ENCODE results near the gene KMO.

The KMO gene

DNA sequence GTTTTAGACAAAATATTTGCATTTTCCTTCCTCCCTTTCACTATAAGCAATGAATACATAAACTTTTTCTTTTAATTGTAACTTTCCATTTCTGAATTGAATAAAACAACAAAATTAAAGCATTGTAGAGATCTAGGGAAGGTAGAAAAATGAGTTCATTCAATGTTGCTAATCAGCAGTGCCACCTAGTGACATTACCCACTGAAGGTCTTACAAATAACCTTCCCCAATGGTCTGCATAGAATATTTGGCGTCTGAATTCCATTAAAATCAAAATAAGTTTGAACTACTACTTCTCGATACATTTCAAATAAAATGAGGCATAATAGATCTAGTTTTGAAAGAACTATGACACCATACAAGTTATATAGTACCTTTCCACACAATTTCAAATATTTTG lies 32.3 kb upstream of the KMO start:
- peaks cover 94% of the 10 kb centered on the region for H3K36me3 ChIP-seq
- TF ChIP-seq, protein P1, sequence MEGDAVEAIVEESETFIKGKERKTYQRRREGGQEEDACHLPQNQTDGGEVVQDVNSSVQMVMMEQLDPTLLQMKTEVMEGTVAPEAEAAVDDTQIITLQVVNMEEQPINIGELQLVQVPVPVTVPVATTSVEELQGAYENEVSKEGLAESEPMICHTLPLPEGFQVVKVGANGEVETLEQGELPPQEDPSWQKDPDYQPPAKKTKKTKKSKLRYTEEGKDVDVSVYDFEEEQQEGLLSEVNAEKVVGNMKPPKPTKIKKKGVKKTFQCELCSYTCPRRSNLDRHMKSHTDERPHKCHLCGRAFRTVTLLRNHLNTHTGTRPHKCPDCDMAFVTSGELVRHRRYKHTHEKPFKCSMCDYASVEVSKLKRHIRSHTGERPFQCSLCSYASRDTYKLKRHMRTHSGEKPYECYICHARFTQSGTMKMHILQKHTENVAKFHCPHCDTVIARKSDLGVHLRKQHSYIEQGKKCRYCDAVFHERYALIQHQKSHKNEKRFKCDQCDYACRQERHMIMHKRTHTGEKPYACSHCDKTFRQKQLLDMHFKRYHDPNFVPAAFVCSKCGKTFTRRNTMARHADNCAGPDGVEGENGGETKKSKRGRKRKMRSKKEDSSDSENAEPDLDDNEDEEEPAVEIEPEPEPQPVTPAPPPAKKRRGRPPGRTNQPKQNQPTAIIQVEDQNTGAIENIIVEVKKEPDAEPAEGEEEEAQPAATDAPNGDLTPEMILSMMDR (IDR thresholded peaks at IDR 0.05; ENCODE audit: low read depth, low read length): peak; percentile 50

DNA sequence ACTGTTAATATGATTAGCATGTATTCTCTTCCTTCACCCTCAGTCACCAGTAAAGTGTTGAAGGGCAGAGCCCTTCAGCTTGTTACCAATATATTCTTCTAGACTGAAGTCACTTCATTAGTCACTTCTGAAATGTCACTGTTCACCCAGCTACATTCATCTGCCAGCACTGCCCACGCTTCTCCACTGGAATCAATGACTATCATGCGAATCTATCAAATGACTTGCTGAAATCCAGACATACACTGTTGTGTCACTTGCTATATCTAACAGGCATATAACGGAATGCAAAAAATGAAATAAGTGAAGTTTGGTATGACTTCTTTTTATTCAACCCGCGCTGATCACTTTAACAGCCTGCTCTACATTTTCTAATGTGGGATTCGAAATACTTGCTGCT lies 28.7 kb upstream of the KMO start:
- no peak for DNase-seq
- TF ChIP-seq, protein P1 (IDR thresholded peaks at IDR 0.05; ENCODE audit: low read depth, low read length): no peak
- Histone ChIP-seq H3K27me3 (ENCODE audit: insufficient read depth, low read depth, severe bottlenecking) (no peaks in the 10 kb centered on the region), H3K4me3 (ENCODE audit: low read depth, low read length) (no peak overlapping the region), H3K27ac (no peak overlapping the region), H3K36me3 (peaks cover 95% of the 10 kb centered on the region), H3K9me3 (ENCODE audit: severe bottlenecking) (no peaks in the 10 kb centered on the region)

More for the DNA sequence above, 32.3 kb upstream of the KMO start:
- peak; percentile 26 for DNase-seq
- Histone ChIP-seq H3K9me3 (ENCODE audit: severe bottlenecking) (no peaks in the 10 kb centered on the region), H3K4me3 (ENCODE audit: low read depth, low read length) (no peak overlapping the region), H3K27ac (no peak overlapping the region), H3K27me3 (ENCODE audit: insufficient read depth, low read depth, severe bottlenecking) (no peaks in the 10 kb centered on the region)

DNA sequence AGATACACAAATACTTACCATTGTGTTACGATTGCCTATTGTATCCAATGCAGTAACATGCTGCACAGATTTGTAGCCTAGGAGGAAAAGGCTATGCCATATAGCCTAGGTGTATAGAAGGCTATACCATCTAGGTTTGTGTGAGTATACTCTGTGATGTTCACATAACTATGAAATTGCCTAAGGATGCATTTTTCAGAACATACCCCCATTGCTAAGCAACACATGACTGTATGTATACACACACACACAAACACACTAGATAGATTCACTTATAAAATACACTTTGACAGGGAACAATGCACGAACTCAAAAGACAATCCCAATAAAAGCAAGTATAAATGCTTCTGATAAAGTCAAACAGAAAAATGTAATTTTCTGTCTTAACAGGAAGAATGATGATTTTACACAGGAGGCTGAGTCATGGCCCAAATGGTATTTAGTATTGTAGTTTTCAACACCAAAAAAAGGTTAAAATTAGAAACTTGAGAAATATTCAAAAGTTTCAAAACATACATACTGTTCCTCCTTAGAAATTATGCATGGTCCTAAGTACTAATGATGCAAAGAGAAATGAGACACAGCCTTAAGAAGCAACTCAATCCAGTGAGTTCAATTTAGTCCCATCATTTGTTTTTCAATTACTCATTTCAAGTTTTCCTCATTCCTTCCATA lies 24.9 kb upstream of the KMO start:
- Histone ChIP-seq H3K36me3 (peaks cover 94% of the 10 kb centered on the region), H3K4me3 (ENCODE audit: low read depth, low read length) (no peak overlapping the region), H3K27me3 (ENCODE audit: insufficient read depth, low read depth, severe bottlenecking) (no peaks in the 10 kb centered on the region), H3K9me3 (ENCODE audit: severe bottlenecking) (no peaks in the 10 kb centered on the region), H3K27ac (no peak overlapping the region)
- TF ChIP-seq, protein P1 (IDR thresholded peaks at IDR 0.05; ENCODE audit: low read depth, low read length): no peak
- no peak for DNase-seq

DNA sequence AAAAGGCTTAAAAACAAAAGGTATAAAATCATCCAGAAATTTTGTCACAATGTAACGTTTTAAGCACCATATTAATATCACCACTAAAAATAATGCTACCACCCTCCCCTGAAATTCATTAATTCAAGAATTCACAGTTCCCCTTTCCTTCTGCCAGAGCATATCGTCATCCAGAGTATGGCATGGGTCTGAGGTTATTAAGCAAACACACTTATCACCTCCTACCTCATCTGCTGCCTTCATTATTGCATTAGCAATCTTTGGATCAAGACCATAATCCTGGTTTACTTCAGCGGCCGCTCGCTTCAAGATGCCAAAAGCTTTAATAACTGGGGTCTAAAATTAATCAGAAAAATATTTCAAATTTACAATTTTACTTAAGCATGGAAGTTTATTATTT lies 18.8 kb upstream of the KMO start:
- no peak overlapping the region; the same call in 1 of the 2 replicates for H3K4me3 ChIP-seq (ENCODE audit: low read depth, low read length)
- DNase-seq: peak; percentile 53
- TF ChIP-seq, protein P1 (IDR thresholded peaks at IDR 0.05; ENCODE audit: low read depth, low read length): no peak
- H3K27ac ChIP-seq: no peak overlapping the region; the same call in 1 of the 2 replicates
- peaks cover 71% of the 10 kb centered on the region for H3K36me3 ChIP-seq
- H3K9me3 ChIP-seq (ENCODE audit: severe bottlenecking): no peaks in the 10 kb centered on the region
- H3K27me3 ChIP-seq (ENCODE audit: insufficient read depth, low read depth, severe bottlenecking): no peaks in the 10 kb centered on the region

DNA sequence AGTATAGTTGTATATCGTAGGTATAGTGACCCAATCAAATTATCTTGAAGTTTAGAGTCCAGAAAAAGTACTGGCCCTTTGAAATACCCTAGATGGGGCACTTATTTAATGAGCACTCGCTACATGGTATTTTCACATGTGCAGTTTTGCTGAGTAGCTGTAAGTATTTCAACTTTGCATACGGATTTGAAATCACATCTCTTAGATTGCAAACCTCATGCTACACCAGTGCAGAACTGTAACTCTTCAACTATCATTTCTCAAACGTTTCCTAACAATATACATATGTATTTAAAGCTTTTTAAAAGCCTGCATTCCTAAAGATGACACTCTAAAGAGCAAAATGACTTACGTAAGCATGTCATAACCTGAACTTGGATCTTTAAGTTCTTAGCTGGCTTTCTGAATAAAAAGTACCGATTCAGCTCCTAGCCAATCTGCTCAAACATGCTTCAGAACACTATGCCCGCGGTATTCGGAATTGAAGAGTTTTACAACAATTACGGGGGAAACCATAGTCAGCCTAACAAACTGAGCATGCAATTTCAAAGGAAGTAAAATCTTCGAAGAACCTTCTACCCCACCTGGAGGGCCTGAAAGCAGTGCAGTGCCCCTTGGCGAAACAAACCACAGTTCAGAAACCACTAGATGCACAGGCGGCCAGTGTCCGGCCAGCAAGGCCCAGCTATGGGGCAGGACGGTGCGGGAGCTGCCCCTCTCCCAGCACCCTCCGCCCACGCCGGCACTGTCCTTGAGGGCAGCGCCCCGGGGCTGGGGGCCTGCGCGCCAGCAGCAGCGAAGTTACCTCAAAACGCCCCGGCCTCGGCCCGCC lies 13.5 kb upstream of the KMO start:
- Histone ChIP-seq H3K4me3 (ENCODE audit: low read depth, low read length) (peak overlapping the region; percentile 89), H3K36me3 (peaks cover 33% of the 10 kb centered on the region), H3K27ac (peak overlapping the region; percentile 93), H3K27me3 (ENCODE audit: insufficient read depth, low read depth, severe bottlenecking) (no peaks in the 10 kb centered on the region), H3K9me3 (ENCODE audit: severe bottlenecking) (no peaks in the 10 kb centered on the region)
- TF ChIP-seq, protein P1 (IDR thresholded peaks at IDR 0.05; ENCODE audit: low read depth, low read length): no peak
- peak; percentile 27 for DNase-seq
